Ishikawa (cell line): Measurements from ENCODE around the gene CACNA1C.

Experiments used
- CEBPB ChIP-seq: IDR thresholded peaks from 2 replicates; pipeline ENCODE4 v1.6.1; 2012
- CREB1 ChIP-seq: IDR thresholded peaks from 2 replicates; pipeline ENCODE4 v1.6.1; 2012; ENCODE audit warnings: low read depth
- EGR1 ChIP-seq: IDR thresholded peaks from 2 replicates; pipeline ENCODE4 v1.6.1; 2012
- EP300 ChIP-seq: IDR thresholded peaks from 2 replicates; pipeline ENCODE4 v1.6.1; 2012; ENCODE audit warnings: borderline replicate concordance
- FOXM1 ChIP-seq: IDR thresholded peaks from 2 replicates; pipeline ENCODE4 v1.6.1; 2012; ENCODE audit warnings: low read depth, borderline replicate concordance
- MAX ChIP-seq: IDR thresholded peaks from 2 replicates; pipeline ENCODE4 v1.6.1; 2012
- NFIC ChIP-seq: IDR thresholded peaks from 2 replicates; pipeline ENCODE4 v1.6.1; 2012
- RAD21 ChIP-seq: IDR thresholded peaks from 2 replicates; pipeline ENCODE4 v1.6.1; 2012; ENCODE audit warnings: low read depth
- TAF1 ChIP-seq: IDR thresholded peaks from 2 replicates; pipeline ENCODE4 v1.6.1; 2012; ENCODE audit warnings: low read depth, mild to moderate bottlenecking
- TCF12 ChIP-seq: IDR thresholded peaks from 2 replicates; pipeline ENCODE4 v1.6.1; 2012; ENCODE audit warnings: low read depth
- TEAD4 ChIP-seq: IDR thresholded peaks from 2 replicates; pipeline ENCODE4 v1.6.1; 2012
- YY1 ChIP-seq: IDR thresholded peaks from 2 replicates; pipeline ENCODE4 v1.6.1; 2012; ENCODE audit warnings: low read depth
- ZBTB7A ChIP-seq: IDR thresholded peaks from 2 replicates; pipeline ENCODE4 v1.6.1; 2012; ENCODE audit warnings: low read depth
- TF ChIP-seq, protein P1 (sequence below): IDR thresholded peaks from 2 replicates; pipeline ENCODE4 v1.6.1; 2012
- TF ChIP-seq, protein P2 (sequence below): IDR thresholded peaks from 2 replicates; pipeline ENCODE4 v1.6.1; 2012; ENCODE audit warnings: low read depth, mild to moderate bottlenecking

CACNA1C gene

GRCh38 chr12:2126676-2127406, 74.1 kb downstream of the CACNA1C start:
- TF ChIP-seq TEAD4, result no peak
- no peak for TF ChIP-seq TAF1
- no peak for TF ChIP-seq EGR1
- no peak for TF ChIP-seq CEBPB
- TF ChIP-seq TCF12, result no peak
- TF ChIP-seq RAD21, result no peak
- no peak for TF ChIP-seq YY1
- no peak for TF ChIP-seq FOXM1
- no peak for TF ChIP-seq EP300
- TF ChIP-seq, protein P1, sequence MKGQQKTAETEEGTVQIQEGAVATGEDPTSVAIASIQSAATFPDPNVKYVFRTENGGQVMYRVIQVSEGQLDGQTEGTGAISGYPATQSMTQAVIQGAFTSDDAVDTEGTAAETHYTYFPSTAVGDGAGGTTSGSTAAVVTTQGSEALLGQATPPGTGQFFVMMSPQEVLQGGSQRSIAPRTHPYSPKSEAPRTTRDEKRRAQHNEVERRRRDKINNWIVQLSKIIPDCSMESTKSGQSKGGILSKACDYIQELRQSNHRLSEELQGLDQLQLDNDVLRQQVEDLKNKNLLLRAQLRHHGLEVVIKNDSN, result no peak
- TF ChIP-seq, protein P2, sequence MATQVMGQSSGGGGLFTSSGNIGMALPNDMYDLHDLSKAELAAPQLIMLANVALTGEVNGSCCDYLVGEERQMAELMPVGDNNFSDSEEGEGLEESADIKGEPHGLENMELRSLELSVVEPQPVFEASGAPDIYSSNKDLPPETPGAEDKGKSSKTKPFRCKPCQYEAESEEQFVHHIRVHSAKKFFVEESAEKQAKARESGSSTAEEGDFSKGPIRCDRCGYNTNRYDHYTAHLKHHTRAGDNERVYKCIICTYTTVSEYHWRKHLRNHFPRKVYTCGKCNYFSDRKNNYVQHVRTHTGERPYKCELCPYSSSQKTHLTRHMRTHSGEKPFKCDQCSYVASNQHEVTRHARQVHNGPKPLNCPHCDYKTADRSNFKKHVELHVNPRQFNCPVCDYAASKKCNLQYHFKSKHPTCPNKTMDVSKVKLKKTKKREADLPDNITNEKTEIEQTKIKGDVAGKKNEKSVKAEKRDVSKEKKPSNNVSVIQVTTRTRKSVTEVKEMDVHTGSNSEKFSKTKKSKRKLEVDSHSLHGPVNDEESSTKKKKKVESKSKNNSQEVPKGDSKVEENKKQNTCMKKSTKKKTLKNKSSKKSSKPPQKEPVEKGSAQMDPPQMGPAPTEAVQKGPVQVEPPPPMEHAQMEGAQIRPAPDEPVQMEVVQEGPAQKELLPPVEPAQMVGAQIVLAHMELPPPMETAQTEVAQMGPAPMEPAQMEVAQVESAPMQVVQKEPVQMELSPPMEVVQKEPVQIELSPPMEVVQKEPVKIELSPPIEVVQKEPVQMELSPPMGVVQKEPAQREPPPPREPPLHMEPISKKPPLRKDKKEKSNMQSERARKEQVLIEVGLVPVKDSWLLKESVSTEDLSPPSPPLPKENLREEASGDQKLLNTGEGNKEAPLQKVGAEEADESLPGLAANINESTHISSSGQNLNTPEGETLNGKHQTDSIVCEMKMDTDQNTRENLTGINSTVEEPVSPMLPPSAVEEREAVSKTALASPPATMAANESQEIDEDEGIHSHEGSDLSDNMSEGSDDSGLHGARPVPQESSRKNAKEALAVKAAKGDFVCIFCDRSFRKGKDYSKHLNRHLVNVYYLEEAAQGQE, result no peak

- TF ChIP-seq MAX, result no peak
- TF ChIP-seq ZBTB7A, result no peak
- TF ChIP-seq, protein P1, result no peak
- no peak for TF ChIP-seq RAD21
- TF ChIP-seq TAF1, result no peak
- no peak for TF ChIP-seq CREB1
- no peak for TF ChIP-seq TCF12
- no peak for TF ChIP-seq FOXM1
- TF ChIP-seq CEBPB, result no peak
- no peak for TF ChIP-seq TEAD4
- no peak for TF ChIP-seq NFIC
Observed at GRCh38 chr12:2129076-2129475, 76.3 kb downstream of the CACNA1C start.

DNA sequence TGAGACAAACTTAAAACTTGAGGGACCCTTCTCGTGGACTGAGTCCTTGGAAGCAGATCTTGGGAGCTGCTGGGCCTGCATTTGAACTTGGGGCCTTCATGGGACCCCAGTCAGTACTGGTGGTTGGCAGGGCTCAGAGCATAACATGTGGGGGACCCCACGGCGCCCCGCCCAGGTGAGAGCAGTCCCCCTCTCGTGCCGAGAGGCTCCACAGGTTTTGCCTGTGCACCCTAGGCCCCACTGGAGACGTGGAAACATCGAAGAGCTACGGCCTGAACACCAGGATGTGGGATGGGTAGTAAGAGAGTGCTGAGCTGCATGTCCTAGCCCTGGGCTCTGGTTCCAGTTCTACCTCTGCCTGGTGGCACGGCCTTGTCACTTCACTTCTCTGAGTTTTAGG, 84.1 kb downstream of the CACNA1C start:
- TF ChIP-seq, protein P1, result no peak
- no peak for TF ChIP-seq TAF1
- TF ChIP-seq TEAD4, result no peak
- TF ChIP-seq EP300, result no peak
- TF ChIP-seq MAX, result no peak
- no peak for TF ChIP-seq EGR1
- TF ChIP-seq CEBPB, result no peak
- no peak for TF ChIP-seq TCF12

DNA sequence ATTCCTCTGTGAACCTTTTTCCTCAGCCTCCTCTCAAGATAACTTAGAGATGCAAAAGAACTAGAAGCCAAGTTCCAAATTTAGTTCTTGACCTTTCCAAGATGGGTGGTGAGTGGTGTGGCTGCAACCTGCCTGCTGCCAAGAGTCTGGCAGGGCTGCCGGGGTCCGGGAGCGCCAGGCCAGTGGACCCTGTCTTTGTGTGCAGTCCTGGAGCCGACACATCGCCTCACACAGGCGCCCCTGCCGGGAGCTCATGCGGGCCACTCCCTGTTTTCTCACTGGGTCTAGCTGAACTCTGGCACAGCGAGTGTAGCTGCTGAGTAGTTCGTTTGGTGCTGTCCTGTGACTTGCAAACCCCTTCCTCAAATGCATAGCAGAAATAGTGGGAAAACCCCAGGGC, 84.9 kb downstream of the CACNA1C start:
- no peak for TF ChIP-seq YY1
- no peak for TF ChIP-seq EP300
- TF ChIP-seq TAF1, result no peak
- TF ChIP-seq CREB1, result no peak
- no peak for TF ChIP-seq ZBTB7A
- no peak for TF ChIP-seq NFIC
- no peak for TF ChIP-seq RAD21
- TF ChIP-seq TEAD4, result no peak

DNA sequence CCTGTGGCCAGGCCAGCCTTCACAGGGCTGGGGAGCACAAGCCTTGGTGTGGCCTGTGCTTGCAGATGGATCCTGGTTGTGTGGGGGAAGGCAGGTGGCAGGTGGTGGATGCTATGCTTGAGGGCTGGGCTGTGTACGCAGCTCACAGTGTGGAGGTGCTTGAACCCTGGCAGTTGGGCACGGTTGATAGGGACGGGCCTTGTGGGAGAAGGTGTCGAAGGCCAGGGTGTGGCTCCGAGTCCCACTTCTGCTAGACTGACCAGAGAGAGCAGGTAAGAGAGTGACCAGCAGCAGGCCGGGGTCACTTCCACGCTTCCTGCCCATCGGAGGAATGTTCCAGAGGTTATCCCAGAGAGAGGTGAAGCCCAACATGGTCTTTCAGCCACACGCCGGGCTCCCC, 85.5 kb downstream of the CACNA1C start:
- TF ChIP-seq MAX (no peak), TAF1 (no peak), EP300 (no peak), CEBPB (no peak), NFIC (no peak), TEAD4 (no peak), TCF12 (no peak), FOXM1 (no peak), ZBTB7A (no peak), RAD21 (no peak), YY1 (no peak)
- TF ChIP-seq, protein P1, result no peak
- TF ChIP-seq, protein P2, result no peak
